ENCODE results near the gene NSMCE1. TPM values are rescaled to one million over a fixed set of nuclear protein-coding genes. Genes with fewer than 3 reads are reported as not detected.

The NSMCE1 gene
- total and polyA plus RNA-seq, 2 of the 8 experiments (the other 6 are each of a cell fraction or from before 2014, with no cell fraction given): 8.1 to 16.6 TPM

DNA sequence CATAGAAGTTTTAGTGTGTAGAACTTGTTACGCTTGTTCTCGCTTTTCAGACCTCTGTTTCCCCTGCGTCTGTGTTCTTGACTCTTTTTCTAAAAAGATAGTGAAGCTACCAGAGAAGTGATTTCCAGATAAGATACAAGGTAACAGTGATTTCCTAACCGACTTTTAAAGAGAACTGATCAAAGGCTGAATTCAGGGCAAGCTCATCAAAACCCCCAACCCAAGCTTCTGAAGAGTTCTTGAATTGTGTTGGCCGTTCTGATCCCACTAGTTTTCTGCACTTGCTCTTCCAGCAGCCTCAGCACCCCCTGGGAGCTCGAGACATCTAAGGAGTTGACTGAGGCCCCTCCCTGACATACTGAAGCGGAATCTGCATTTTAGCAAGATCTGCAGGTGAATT, 12.7 kb upstream of the NSMCE1 start (continued):
- TF ChIP-seq, protein P1, sequence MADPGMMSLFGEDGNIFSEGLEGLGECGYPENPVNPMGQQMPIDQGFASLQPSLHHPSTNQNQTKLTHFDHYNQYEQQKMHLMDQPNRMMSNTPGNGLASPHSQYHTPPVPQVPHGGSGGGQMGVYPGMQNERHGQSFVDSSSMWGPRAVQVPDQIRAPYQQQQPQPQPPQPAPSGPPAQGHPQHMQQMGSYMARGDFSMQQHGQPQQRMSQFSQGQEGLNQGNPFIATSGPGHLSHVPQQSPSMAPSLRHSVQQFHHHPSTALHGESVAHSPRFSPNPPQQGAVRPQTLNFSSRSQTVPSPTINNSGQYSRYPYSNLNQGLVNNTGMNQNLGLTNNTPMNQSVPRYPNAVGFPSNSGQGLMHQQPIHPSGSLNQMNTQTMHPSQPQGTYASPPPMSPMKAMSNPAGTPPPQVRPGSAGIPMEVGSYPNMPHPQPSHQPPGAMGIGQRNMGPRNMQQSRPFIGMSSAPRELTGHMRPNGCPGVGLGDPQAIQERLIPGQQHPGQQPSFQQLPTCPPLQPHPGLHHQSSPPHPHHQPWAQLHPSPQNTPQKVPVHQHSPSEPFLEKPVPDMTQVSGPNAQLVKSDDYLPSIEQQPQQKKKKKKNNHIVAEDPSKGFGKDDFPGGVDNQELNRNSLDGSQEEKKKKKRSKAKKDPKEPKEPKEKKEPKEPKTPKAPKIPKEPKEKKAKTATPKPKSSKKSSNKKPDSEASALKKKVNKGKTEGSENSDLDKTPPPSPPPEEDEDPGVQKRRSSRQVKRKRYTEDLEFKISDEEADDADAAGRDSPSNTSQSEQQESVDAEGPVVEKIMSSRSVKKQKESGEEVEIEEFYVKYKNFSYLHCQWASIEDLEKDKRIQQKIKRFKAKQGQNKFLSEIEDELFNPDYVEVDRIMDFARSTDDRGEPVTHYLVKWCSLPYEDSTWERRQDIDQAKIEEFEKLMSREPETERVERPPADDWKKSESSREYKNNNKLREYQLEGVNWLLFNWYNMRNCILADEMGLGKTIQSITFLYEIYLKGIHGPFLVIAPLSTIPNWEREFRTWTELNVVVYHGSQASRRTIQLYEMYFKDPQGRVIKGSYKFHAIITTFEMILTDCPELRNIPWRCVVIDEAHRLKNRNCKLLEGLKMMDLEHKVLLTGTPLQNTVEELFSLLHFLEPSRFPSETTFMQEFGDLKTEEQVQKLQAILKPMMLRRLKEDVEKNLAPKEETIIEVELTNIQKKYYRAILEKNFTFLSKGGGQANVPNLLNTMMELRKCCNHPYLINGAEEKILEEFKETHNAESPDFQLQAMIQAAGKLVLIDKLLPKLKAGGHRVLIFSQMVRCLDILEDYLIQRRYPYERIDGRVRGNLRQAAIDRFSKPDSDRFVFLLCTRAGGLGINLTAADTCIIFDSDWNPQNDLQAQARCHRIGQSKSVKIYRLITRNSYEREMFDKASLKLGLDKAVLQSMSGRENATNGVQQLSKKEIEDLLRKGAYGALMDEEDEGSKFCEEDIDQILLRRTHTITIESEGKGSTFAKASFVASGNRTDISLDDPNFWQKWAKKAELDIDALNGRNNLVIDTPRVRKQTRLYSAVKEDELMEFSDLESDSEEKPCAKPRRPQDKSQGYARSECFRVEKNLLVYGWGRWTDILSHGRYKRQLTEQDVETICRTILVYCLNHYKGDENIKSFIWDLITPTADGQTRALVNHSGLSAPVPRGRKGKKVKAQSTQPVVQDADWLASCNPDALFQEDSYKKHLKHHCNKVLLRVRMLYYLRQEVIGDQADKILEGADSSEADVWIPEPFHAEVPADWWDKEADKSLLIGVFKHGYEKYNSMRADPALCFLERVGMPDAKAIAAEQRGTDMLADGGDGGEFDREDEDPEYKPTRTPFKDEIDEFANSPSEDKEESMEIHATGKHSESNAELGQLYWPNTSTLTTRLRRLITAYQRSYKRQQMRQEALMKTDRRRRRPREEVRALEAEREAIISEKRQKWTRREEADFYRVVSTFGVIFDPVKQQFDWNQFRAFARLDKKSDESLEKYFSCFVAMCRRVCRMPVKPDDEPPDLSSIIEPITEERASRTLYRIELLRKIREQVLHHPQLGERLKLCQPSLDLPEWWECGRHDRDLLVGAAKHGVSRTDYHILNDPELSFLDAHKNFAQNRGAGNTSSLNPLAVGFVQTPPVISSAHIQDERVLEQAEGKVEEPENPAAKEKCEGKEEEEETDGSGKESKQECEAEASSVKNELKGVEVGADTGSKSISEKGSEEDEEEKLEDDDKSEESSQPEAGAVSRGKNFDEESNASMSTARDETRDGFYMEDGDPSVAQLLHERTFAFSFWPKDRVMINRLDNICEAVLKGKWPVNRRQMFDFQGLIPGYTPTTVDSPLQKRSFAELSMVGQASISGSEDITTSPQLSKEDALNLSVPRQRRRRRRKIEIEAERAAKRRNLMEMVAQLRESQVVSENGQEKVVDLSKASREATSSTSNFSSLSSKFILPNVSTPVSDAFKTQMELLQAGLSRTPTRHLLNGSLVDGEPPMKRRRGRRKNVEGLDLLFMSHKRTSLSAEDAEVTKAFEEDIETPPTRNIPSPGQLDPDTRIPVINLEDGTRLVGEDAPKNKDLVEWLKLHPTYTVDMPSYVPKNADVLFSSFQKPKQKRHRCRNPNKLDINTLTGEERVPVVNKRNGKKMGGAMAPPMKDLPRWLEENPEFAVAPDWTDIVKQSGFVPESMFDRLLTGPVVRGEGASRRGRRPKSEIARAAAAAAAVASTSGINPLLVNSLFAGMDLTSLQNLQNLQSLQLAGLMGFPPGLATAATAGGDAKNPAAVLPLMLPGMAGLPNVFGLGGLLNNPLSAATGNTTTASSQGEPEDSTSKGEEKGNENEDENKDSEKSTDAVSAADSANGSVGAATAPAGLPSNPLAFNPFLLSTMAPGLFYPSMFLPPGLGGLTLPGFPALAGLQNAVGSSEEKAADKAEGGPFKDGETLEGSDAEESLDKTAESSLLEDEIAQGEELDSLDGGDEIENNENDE (IDR thresholded peaks at IDR 0.05; ENCODE audit: insufficient replicate concordance, low read length): no peak
- no peak for TF ChIP-seq EP300 (IDR thresholded peaks at IDR 0.05; ENCODE audit: borderline replicate concordance in 1 of 2, low read depth in 2 of 2, low read length in 2 of 2)
- no peak for TF ChIP-seq HDAC6 (IDR thresholded peaks at IDR 0.05; ENCODE audit: low read depth, low read length)
- TF ChIP-seq SIX5 (IDR thresholded peaks at IDR 0.05; ENCODE audit: low read depth, low read length): no peak
- no peak for TF ChIP-seq PHF8 (conservative IDR thresholded peaks at IDR 0.05; ENCODE audit: low read depth, low read length)
- TF ChIP-seq GTF2F1 (IDR thresholded peaks at IDR 0.05; ENCODE audit: borderline replicate concordance, low read depth, low read length): no peak
- no peak for TF ChIP-seq RBBP5 (IDR thresholded peaks at IDR 0.05; ENCODE audit: borderline replicate concordance, low read depth, low read length)
- TF ChIP-seq POU5F1 (IDR thresholded peaks at IDR 0.05; ENCODE audit: low read depth, low read length): no peak
- TF ChIP-seq SRF (IDR thresholded peaks at IDR 0.05; ENCODE audit: low read depth, low read length): no peak

All from H1 (cell line).